ENCODE measurements around the gene VPS33B. TPM values are rescaled to one million over a fixed set of nuclear protein-coding genes. Genes with fewer than 3 reads are reported as not detected.
A peak's percentile ranks its signal among the peaks of the same experiment; 100 is the strongest.

The VPS33B gene
- total and polyA plus RNA-seq, 2 of the 13 experiments (the other 11 are each of a cell fraction or from before 2014, with no cell fraction given), result 15.8 to 16.5 TPM

DNA sequence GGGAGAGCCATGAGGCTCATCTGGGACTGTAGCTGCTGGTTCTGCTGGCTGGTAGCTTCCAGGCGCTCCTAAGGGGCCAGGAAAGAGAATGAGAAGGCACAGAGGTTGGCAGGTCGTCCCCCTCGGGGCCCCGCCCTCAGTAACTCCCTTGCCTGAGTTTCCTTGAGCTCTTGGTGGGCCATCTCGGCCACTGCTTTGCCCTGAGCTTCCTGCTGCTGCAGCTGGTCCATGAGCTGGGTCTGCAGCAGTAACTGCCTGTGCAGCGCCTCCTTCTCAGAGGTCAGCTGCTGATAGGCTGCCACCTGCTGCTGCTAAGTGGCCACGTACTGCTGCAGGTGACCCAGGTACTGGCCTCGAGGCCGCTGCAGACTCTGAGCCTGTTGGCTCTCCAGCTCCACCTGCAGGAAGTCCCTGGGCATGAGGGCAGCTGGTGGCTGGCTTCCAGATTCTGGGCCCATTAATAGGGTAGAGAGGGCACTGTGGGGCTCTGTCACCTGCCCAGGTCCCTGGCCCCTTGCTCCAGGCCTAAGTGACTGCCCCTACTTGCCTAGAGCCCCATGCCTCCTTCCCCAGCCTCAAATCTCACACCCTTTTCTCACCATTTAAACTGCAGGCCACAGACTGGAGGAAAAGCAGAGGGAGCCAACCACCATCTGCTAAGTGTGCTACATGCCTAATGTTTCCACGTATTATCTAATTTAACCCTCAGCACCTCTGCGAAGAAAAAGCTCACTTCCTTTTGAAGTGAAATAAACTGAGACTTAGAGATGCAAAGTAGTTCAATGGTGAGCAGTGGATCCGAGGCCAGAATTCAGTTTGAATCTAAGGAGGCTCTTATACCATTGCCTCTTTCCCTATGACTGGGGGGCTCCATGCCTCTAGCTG lies 10.8 kb upstream of the VPS33B start (continued):
- peak; percentile 46; the same call in 1 of the 2 replicates for TF ChIP-seq ESRRA (CRISPR knock-in tag; IDR thresholded peaks at IDR 0.05; ENCODE audit: low read depth)
- no peak for TF ChIP-seq POLR2AphosphoS5 (IDR thresholded peaks at IDR 0.05; ENCODE audit: low read depth, low read length)
- TF ChIP-seq, protein P1, sequence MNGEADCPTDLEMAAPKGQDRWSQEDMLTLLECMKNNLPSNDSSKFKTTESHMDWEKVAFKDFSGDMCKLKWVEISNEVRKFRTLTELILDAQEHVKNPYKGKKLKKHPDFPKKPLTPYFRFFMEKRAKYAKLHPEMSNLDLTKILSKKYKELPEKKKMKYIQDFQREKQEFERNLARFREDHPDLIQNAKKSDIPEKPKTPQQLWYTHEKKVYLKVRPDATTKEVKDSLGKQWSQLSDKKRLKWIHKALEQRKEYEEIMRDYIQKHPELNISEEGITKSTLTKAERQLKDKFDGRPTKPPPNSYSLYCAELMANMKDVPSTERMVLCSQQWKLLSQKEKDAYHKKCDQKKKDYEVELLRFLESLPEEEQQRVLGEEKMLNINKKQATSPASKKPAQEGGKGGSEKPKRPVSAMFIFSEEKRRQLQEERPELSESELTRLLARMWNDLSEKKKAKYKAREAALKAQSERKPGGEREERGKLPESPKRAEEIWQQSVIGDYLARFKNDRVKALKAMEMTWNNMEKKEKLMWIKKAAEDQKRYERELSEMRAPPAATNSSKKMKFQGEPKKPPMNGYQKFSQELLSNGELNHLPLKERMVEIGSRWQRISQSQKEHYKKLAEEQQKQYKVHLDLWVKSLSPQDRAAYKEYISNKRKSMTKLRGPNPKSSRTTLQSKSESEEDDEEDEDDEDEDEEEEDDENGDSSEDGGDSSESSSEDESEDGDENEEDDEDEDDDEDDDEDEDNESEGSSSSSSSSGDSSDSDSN (CRISPR knock-in tag; IDR thresholded peaks at IDR 0.05), result peak; percentile 67
- peak; percentile 54 for TF ChIP-seq GABPB1 (CRISPR knock-in tag; IDR thresholded peaks at IDR 0.05)
- TF ChIP-seq, protein P2, sequence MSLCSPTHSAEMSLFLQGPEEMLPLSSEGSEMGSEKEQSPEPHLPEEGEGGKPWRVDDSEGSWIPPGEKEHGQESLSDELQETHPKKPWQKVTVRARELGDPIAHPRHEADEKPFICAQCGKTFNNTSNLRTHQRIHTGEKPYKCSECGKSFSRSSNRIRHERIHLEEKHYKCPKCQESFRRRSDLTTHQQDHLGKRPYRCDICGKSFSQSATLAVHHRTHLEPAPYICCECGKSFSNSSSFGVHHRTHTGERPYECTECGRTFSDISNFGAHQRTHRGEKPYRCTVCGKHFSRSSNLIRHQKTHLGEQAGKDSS (CRISPR knock-in tag; IDR thresholded peaks at IDR 0.05; ENCODE audit: borderline replicate concordance, low read depth), result peak; percentile 76; the same call in 1 of the 2 replicates
- TF ChIP-seq ZNF782 (CRISPR knock-in tag; IDR thresholded peaks at IDR 0.05; ENCODE audit: borderline replicate concordance), result peak; percentile 42; the same call in 1 of the 2 replicates
- TF ChIP-seq, protein P3, sequence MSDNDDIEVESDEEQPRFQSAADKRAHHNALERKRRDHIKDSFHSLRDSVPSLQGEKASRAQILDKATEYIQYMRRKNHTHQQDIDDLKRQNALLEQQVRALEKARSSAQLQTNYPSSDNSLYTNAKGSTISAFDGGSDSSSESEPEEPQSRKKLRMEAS (IDR thresholded peaks at IDR 0.05), result peak; percentile 68
- no peak for TF ChIP-seq KDM1A (CRISPR knock-in tag; IDR thresholded peaks at IDR 0.05)
- no peak for TF ChIP-seq MYNN (CRISPR knock-in tag; IDR thresholded peaks at IDR 0.05; ENCODE audit: low read depth)
- TF ChIP-seq REPIN1 (CRISPR knock-in tag; IDR thresholded peaks at IDR 0.05; ENCODE audit: borderline replicate concordance, low read depth), result peak; percentile 55; the same call in 1 of the 2 replicates
- TF ChIP-seq ZNF317 (CRISPR knock-in tag; IDR thresholded peaks at IDR 0.05), result 0 out of 2 replicates have a peak, but pooled peaks have one; percentile 42
- peak; percentile 27; the same call in 1 of the 2 replicates for TF ChIP-seq CREB1 (IDR thresholded peaks at IDR 0.05)
- TF ChIP-seq CREB1 (CRISPR knock-in tag; IDR thresholded peaks at IDR 0.05), result no peak
- TF ChIP-seq, protein P4, sequence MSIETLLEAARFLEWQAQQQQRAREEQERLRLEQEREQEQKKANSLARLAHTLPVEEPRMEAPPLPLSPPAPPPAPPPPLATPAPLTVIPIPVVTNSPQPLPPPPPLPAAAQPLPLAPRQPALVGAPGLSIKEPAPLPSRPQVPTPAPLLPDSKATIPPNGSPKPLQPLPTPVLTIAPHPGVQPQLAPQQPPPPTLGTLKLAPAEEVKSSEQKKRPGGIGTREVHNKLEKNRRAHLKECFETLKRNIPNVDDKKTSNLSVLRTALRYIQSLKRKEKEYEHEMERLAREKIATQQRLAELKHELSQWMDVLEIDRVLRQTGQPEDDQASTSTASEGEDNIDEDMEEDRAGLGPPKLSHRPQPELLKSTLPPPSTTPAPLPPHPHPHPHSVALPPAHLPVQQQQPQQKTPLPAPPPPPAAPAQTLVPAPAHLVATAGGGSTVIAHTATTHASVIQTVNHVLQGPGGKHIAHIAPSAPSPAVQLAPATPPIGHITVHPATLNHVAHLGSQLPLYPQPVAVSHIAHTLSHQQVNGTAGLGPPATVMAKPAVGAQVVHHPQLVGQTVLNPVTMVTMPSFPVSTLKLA (IDR thresholded peaks at IDR 0.05), result 0 out of 2 replicates have a peak, but pooled peaks have one; percentile 11
- TF ChIP-seq NFKB2 (CRISPR knock-in tag; IDR thresholded peaks at IDR 0.05; ENCODE audit: borderline replicate concordance), result 0 out of 2 replicates have a peak, but pooled peaks have one; percentile 19
- TF ChIP-seq, protein P5, sequence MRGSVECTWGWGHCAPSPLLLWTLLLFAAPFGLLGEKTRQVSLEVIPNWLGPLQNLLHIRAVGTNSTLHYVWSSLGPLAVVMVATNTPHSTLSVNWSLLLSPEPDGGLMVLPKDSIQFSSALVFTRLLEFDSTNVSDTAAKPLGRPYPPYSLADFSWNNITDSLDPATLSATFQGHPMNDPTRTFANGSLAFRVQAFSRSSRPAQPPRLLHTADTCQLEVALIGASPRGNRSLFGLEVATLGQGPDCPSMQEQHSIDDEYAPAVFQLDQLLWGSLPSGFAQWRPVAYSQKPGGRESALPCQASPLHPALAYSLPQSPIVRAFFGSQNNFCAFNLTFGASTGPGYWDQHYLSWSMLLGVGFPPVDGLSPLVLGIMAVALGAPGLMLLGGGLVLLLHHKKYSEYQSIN (CRISPR knock-in tag; IDR thresholded peaks at IDR 0.05; ENCODE audit: borderline replicate concordance), result no peak
- peak; percentile 84 for TF ChIP-seq STAG1 (CRISPR knock-in tag; IDR thresholded peaks at IDR 0.05)
- 0 out of 2 replicates have a peak, but pooled peaks have one; percentile 25 for TF ChIP-seq ZNF501 (CRISPR knock-in tag; IDR thresholded peaks at IDR 0.05)
- TF ChIP-seq FOXC1 (CRISPR knock-in tag; IDR thresholded peaks at IDR 0.05; ENCODE audit: borderline replicate concordance), result 0 out of 2 replicates have a peak, but pooled peaks have one; percentile 45
- 0 out of 2 replicates have a peak, but pooled peaks have one; percentile 17 for TF ChIP-seq ZNF12 (CRISPR knock-in tag; IDR thresholded peaks at IDR 0.05)
- peak; percentile 61; the same call in 1 of the 2 replicates for TF ChIP-seq IRF2 (CRISPR knock-in tag; IDR thresholded peaks at IDR 0.05)
- TF ChIP-seq XRCC5 (optimal IDR thresholded peaks at IDR 0.05; ENCODE audit: low read length), result peak; percentile 73
- no peak for TF ChIP-seq NR2F6 (IDR thresholded peaks at IDR 0.05)
- peak; percentile 67 for TF ChIP-seq NR2F6 (CRISPR knock-in tag; IDR thresholded peaks at IDR 0.05)
- no peak for TF ChIP-seq ZNF556 (CRISPR knock-in tag; IDR thresholded peaks at IDR 0.05; ENCODE audit: borderline replicate concordance)
